Loucy (cell line): ENCODE results near the gene UGT1A1.
"Not testable (repeated sequence)": the region's sequence is repeated elsewhere in the genome, so short reads cannot be mapped to it uniquely, and the experiment has no call there.

ENCODE experiments used
- EZH2phosphoT487 ChIP-seq: fragments of 200-600 bp; IDR thresholded peaks from 2 replicates; pipeline ENCODE4 v1.6.1; 2018; ENCODE audit warnings: antibody characterized with exemption, mild to moderate bottlenecking, moderate library complexity, borderline replicate concordance
- TF ChIP-seq, protein P1 (sequence below): fragments of 200-600 bp; sonication (generic); conservative IDR thresholded peaks from 2 replicates; pipeline ENCODE4 v1.5.1; 2014; ENCODE audit warnings: mild to moderate bottlenecking, antibody characterized with exemption, low read length

- TF ChIP-seq, protein P1, sequence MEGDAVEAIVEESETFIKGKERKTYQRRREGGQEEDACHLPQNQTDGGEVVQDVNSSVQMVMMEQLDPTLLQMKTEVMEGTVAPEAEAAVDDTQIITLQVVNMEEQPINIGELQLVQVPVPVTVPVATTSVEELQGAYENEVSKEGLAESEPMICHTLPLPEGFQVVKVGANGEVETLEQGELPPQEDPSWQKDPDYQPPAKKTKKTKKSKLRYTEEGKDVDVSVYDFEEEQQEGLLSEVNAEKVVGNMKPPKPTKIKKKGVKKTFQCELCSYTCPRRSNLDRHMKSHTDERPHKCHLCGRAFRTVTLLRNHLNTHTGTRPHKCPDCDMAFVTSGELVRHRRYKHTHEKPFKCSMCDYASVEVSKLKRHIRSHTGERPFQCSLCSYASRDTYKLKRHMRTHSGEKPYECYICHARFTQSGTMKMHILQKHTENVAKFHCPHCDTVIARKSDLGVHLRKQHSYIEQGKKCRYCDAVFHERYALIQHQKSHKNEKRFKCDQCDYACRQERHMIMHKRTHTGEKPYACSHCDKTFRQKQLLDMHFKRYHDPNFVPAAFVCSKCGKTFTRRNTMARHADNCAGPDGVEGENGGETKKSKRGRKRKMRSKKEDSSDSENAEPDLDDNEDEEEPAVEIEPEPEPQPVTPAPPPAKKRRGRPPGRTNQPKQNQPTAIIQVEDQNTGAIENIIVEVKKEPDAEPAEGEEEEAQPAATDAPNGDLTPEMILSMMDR, result not testable (repeated sequence)
- TF ChIP-seq EZH2phosphoT487, result not testable (repeated sequence)
These were observed 23.0 kb upstream of the UGT1A1 start for GRCh38 chr2:233736868-233737653.
